Left lung (tissue), 10 donors: ENCODE data around the gene CTIF. TPM values are rescaled to one million over a fixed set of nuclear protein-coding genes. Genes with fewer than 3 reads are reported as not detected.

ENCODE experiments used
- ATAC-seq: fragments of 200-7000 bp; cut with Tn5 transposase; one replicate; pipeline ENCODE4 v1.9.1; 2020; ENCODE audit warnings: moderate library complexity
- DNase-seq, 4 donors: peaks; one replicate each; pipeline ENCODE4 v3.0.0-alpha.2; 2013 to 2020
- H3K27ac ChIP-seq, 2 donors: fragments of 200-600 bp; sonication (generic) in 1 of 2; one replicate each; pipeline versions ENCODE4 v1.5.0 to v1.8.0; 2020 to 2021
- H3K27me3 ChIP-seq, 2 donors: fragments of 200-600 bp; sonication (generic) in 1 of 2; one replicate each; pipeline versions ENCODE4 v1.5.0 to v1.8.0; 2020 to 2021
- H3K36me3 ChIP-seq, 2 donors: fragments of 200-600 bp; sonication (generic) in 1 of 2; one replicate each; pipeline versions ENCODE4 v1.5.0 to v1.8.0; 2020 to 2021
- H3K4me1 ChIP-seq, 2 donors: fragments of 200-600 bp; one replicate each; pipeline ENCODE4 v1.8.0; 2021
- H3K4me3 ChIP-seq, 2 donors: fragments of 200-600 bp; sonication (generic) in 1 of 2; one replicate each; pipeline versions ENCODE4 v1.5.0 to v1.8.0; 2020 to 2021; ENCODE audit warnings: mild to moderate bottlenecking in 1 of 2
- H3K9me3 ChIP-seq, 2 donors: fragments of 200-600 bp; sonication (generic) in 1 of 2; one replicate each; pipeline versions ENCODE4 v1.5.0 to v1.8.0; 2020 to 2021
- CTCF ChIP-seq, 2 donors: fragments of 200-600 bp; sonication (generic) in 1 of 2; IDR thresholded peaks; one replicate each; pipeline versions ENCODE4 v1.5.0 to v1.8.0; 2021; ENCODE audit warnings: antibody characterized with exemption in 2 of 2
- intact Hi-C, 2 donors: fragments of 100-400 bp; cut with DNase I; formaldehyde crosslinking; loops; one replicate each; pipeline versions ENCODE4 v1.11.2 to v1.14.2; 2022
- polyA plus RNA-seq, 6 donors: library from polyadenylated mRNA; unstranded; fragments of 120-200 nt; gene quantifications; one replicate each; pipeline ENCODE4 v1.2.1, GENCODE V29; 2013; ENCODE audit not compliant: insufficient read length in 6 of 6
- total RNA-seq, 2 donors: library from RNA; stranded (reverse); fragmentation: NEBNext Ultra II Directional; extraction: Animal tissue kit (Norgen Biotek cat#: 25700); gene quantifications; one replicate each; pipeline ENCODE4 v1.2.1, GENCODE V29; 2021
- donor health status: DM: no; HTN: yes; CAD: no.
- donor health status: DM: no; HTN: no; CAD: no.

Gene CTIF
- total and polyA plus RNA-seq, 8 donors: 24.9 to 46.1 (median 34.9) TPM

GRCh38 chr18:48885266-48885923 lies 346.6 kb downstream of the CTIF start:
- no peaks in the 10 kb centered on the region for H3K36me3 ChIP-seq
- peak in 2 of 4 donors; percentile 27 to 71 for DNase-seq
- no peak for TF ChIP-seq CTCF (IDR thresholded peaks at IDR 0.05)
- H3K4me1 ChIP-seq: peaks cover 6 to 15% of the 10 kb centered on the region in 2 donors
- H3K27me3 ChIP-seq: no peaks in the 10 kb centered on the region
- H3K27ac ChIP-seq: no peak overlapping the region
- H3K4me3 ChIP-seq: no peak overlapping the region
- intact Hi-C loops: no loop called here
- no peak for ATAC-seq
- no peaks in the 10 kb centered on the region for H3K9me3 ChIP-seq

DNA sequence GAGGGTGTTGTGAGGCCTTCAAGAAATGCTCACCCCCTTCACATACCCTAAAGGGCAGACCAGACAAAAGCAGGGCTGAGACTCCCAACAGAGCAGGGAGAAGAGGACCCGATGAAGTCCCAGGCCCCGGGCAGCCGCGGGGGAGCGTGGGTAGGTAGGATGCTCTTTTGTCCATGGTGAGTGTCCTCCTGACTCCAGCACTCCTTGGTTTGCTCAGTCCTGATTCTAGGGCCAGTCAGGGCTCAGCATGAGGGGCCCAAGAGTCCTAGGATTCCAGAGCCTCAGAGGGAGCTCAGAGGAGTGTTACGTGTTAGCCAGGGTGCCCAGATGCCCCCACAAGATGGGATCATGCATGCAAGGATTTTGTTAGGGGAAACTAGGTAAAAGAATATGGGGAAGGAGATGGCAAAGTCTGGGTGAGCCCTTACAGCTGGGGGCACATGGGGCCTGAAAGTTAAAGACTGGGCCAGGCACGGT lies 347.1 kb downstream of the CTIF start:
- peak in 1 of 4 donors; percentile 12 for DNase-seq
- no peak for ATAC-seq
- TF ChIP-seq CTCF (IDR thresholded peaks at IDR 0.05): no peak
- no peak overlapping the region for H3K27ac ChIP-seq
- H3K36me3 ChIP-seq: no peaks in the 10 kb centered on the region
- no peak overlapping the region for H3K4me3 ChIP-seq
- intact Hi-C loops: no loop called here
- H3K27me3 ChIP-seq: no peaks in the 10 kb centered on the region
- H3K9me3 ChIP-seq: no peaks in the 10 kb centered on the region
- H3K4me1 ChIP-seq: peaks cover 6 to 14% of the 10 kb centered on the region in 2 donors

- H3K27ac ChIP-seq: no peak overlapping the region
- H3K4me1 ChIP-seq: peaks cover 6 to 14% of the 10 kb centered on the region in 2 donors
- no peaks in the 10 kb centered on the region for H3K36me3 ChIP-seq
- DNase-seq (peak in 1 of 4 donors; percentile 13), ATAC-seq (no peak)
- TF ChIP-seq CTCF (IDR thresholded peaks at IDR 0.05): no peak
- H3K4me3 ChIP-seq: no peak overlapping the region
- H3K9me3 ChIP-seq: no peaks in the 10 kb centered on the region
- intact Hi-C loops: no loop called here
- no peaks in the 10 kb centered on the region for H3K27me3 ChIP-seq
Measured at GRCh38 chr18:48886520-48887293, 347.9 kb downstream of the CTIF start.

GRCh38 chr18:48887294-48887904 lies 348.6 kb downstream of the CTIF start:
- H3K9me3 ChIP-seq: no peaks in the 10 kb centered on the region
- H3K36me3 ChIP-seq: no peaks in the 10 kb centered on the region
- intact Hi-C loops: no loop called here
- H3K27ac ChIP-seq: no peak overlapping the region
- H3K27me3 ChIP-seq: no peaks in the 10 kb centered on the region
- H3K4me1 ChIP-seq: peaks cover 6 to 14% of the 10 kb centered on the region in 2 donors
- no peak overlapping the region for H3K4me3 ChIP-seq
- no peak for ATAC-seq
- DNase-seq: peak in 1 of 4 donors; percentile 23
- TF ChIP-seq CTCF (IDR thresholded peaks at IDR 0.05): no peak
